Upper lobe of right lung (tissue), 1 donor: ENCODE data around the gene ANKRD39. TPM values are rescaled to one million over a fixed set of nuclear protein-coding genes. Genes with fewer than 3 reads are reported as not detected.

Experiments used
- ATAC-seq: fragments of 200-7000 bp; cut with Tn5 transposase; one replicate; pipeline ENCODE4 v1.9.1; 2020; ENCODE audit warnings: mild to moderate bottlenecking, moderate library complexity
- DNase-seq: peaks from one replicate; pipeline ENCODE4 v3.0.0-alpha.2; 2020
- H3K27ac ChIP-seq: fragments of 200-600 bp; one replicate; pipeline ENCODE4 v1.8.0; 2022
- H3K27me3 ChIP-seq: fragments of 200-600 bp; one replicate; pipeline ENCODE4 v1.8.0; 2022; ENCODE audit warnings: mild to moderate bottlenecking
- H3K36me3 ChIP-seq: fragments of 200-600 bp; one replicate; pipeline ENCODE4 v1.8.0; 2022
- H3K4me1 ChIP-seq: fragments of 200-600 bp; one replicate; pipeline ENCODE4 v1.8.0; 2022
- H3K4me3 ChIP-seq: fragments of 200-600 bp; one replicate; pipeline ENCODE4 v1.8.0; 2022; ENCODE audit warnings: mild to moderate bottlenecking
- H3K9me3 ChIP-seq: fragments of 200-600 bp; one replicate; pipeline ENCODE4 v1.8.0; 2022
- CTCF ChIP-seq: fragments of 200-600 bp; IDR thresholded peaks from one replicate; pipeline ENCODE4 v1.8.0; 2022; ENCODE audit warnings: antibody characterized with exemption
- intact Hi-C: fragments of 100-400 bp; cut with DNase I; formaldehyde crosslinking; loops from one replicate; pipeline ENCODE4 v1.11.0; 2022
- total RNA-seq: library from RNA; stranded (reverse); fragmentation: NEBNext Ultra II Directional; extraction: Animal tissue kit (Norgen Biotek cat#: 25700); gene quantifications from one replicate; pipeline ENCODE4 v1.2.1, GENCODE V29; 2021
- donor health status: DM: no; HTN: yes; CAD: no; lungs with severe emphysema.

The ANKRD39 gene
- total RNA-seq, 1 donor from 2014 or later: 8.6 TPM

GRCh38 chr2:96899413-96899741, 41.6 kb upstream of the ANKRD39 start:
- Histone ChIP-seq H3K4me1 (peaks cover 15% of the 10 kb centered on the region), H3K36me3 (no peaks in the 10 kb centered on the region), H3K9me3 (no peaks in the 10 kb centered on the region), H3K4me3 (no peak overlapping the region), H3K27ac (no peak overlapping the region), H3K27me3 (no peaks in the 10 kb centered on the region)
- intact Hi-C loops: no loop called here
- ATAC-seq (no peak), DNase-seq (no peak)
- no peak for TF ChIP-seq CTCF

GRCh38 chr2:96898641-96899412, 41.0 kb upstream of the ANKRD39 start:
- ATAC-seq (peak; percentile 6), DNase-seq (no peak)
- H3K9me3 ChIP-seq: no peaks in the 10 kb centered on the region
- H3K4me1 ChIP-seq: peaks cover 15% of the 10 kb centered on the region
- H3K27ac ChIP-seq: no peak overlapping the region
- intact Hi-C loops: no loop called here
- no peaks in the 10 kb centered on the region for H3K27me3 ChIP-seq
- H3K4me3 ChIP-seq: no peak overlapping the region
- TF ChIP-seq CTCF: no peak
- H3K36me3 ChIP-seq: no peaks in the 10 kb centered on the region

- no peaks in the 10 kb centered on the region for H3K27me3 ChIP-seq
- peaks cover 15% of the 10 kb centered on the region for H3K4me1 ChIP-seq
- H3K36me3 ChIP-seq: no peaks in the 10 kb centered on the region
- no peak overlapping the region for H3K4me3 ChIP-seq
- H3K27ac ChIP-seq: no peak overlapping the region
- intact Hi-C loops: no loop called here
- TF ChIP-seq CTCF: no peak
- no peaks in the 10 kb centered on the region for H3K9me3 ChIP-seq
- ATAC-seq (peak; percentile 68), DNase-seq (no peak)
Observed at GRCh38 chr2:96898135-96898505, 40.3 kb upstream of the ANKRD39 start.

- Histone ChIP-seq H3K4me3 (no peak overlapping the region), H3K4me1 (peaks cover 15% of the 10 kb centered on the region), H3K27ac (no peak overlapping the region), H3K9me3 (no peaks in the 10 kb centered on the region), H3K36me3 (no peaks in the 10 kb centered on the region), H3K27me3 (no peaks in the 10 kb centered on the region)
- TF ChIP-seq CTCF: no peak
- DNase-seq: no peak
- intact Hi-C loops: no loop called here
- peak; percentile 19 for ATAC-seq
Observed at GRCh38 chr2:96897491-96898134, 39.8 kb upstream of the ANKRD39 start.

- Histone ChIP-seq H3K4me3 (no peak overlapping the region), H3K9me3 (no peaks in the 10 kb centered on the region), H3K36me3 (no peaks in the 10 kb centered on the region), H3K27me3 (no peaks in the 10 kb centered on the region), H3K4me1 (peaks cover 28% of the 10 kb centered on the region), H3K27ac (no peak overlapping the region)
- DNase-seq (no peak), ATAC-seq (peak; percentile 39)
- intact Hi-C loops: no loop called here
- TF ChIP-seq CTCF: no peak
Observed at GRCh38 chr2:96895746-96896651, 38.2 kb upstream of the ANKRD39 start.
